Raji (cell line): ENCODE measurements around the gene MESD.

Source experiments
- POLR2A ChIP-seq: IDR thresholded peaks from 2 replicates; pipeline ENCODE4 v1.6.1; 2011; ENCODE audit warnings: low read depth, low read length, control low read depth; ENCODE audit not compliant: insufficient read depth

The MESD gene

DNA sequence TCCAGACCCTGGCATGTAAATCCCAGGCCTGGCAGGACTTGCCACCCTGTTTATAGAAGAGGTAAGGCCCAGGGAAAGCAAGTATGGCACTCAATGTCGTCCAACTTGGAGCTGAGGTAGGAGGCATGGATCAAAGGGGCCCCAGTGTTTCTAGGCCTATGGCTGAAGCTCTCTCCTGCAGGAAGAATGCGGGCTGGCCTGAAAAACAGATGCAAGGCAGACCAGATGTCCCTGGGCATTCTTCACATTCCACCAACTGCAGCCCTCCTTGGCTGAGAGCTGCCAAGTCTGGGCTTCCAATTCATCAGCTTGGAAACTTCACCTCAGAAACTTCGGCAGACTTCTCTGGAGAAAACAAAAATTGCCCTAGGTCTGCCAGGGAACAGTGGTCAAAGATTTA lies 22.2 kb downstream of the MESD start:
- no peak for TF ChIP-seq POLR2A

DNA sequence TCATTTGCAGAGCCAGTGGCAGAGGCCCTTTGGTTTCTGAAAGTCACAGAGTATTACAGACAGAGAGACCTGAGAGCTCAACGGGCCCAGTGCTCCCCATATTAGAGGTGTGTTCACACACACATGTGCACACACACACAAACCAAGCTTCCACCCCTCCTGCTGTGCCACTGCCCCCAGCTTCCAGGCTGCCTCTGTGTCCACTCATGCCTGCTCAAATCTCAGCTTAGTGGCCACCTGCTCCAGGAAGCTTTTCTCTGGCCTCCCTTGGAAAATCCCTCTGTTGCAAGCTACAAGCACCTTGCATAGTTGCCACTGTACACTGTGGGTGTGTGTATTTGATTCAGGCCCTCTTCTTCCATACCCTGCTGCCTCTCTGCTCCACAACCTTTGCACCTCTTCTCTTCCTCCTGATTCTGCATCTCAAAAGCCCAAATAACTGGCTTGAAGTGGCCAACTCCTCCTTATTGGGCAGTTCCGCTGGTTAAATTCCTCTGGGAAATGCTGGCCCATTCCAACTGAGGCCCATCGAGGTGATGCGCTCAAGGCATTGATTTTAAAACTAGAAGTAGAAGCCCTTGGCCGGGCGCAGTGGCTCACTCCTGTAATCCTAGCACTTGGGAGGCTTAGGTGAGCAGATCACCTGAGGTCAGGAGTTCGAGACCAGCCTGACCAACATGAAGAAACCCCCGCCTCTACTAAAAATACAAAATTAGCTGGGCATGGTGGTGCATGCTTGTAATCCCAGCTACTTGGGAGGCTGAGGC lies 23.0 kb downstream of the MESD start:
- no peak for TF ChIP-seq POLR2A

DNA sequence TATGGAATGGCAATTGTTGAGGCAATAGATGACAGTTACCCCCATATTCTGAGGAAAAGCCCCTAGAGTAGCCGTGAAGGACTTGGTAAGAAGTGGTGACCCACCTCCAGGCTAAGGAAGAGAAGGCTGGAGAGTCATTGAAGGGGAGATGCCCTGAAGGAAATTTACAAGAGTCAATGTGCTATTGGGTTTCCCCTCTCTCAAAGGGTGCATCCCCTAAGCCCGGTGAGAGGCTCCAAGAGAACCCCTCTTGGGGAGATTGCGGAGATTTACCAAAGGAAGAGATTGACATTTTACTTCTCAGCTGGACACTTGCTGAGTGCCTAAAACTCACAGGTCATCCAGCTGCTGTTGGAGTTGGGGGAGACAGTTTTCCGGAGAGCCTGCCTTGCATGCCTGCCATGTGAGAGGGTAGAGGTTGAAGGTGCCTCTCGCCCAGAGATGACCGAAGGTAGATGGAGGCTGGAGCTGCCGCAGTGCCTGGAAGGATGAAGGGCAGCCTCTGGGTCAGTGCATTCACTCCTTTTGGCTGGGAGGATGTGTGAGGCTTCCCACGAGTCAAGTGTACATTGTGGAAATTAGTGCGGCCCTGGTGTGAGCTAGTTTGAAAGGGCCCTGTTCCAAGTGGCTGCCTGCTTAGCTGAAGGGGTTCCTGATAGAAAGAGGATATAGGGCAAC lies 30.7 kb downstream of the MESD start:
- TF ChIP-seq POLR2A: no peak

DNA sequence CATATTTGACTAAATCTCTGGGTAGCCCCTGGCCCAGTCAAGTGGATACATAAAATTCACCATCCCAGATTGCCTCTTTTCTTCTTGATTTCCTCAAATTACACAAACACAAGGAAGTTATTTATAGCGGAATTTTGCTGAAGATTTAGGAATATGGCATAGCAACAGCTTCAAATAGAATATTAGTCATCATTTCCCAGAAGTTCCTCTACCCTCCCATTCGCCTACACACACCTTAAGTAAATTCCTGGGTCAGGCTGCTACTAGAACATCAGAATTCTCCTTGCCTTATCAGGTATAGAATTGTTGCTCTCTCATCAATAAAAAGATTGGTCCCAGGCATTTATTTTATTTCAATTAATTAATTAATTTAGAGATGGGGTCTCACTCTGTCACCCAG lies 31.6 kb downstream of the MESD start:
- no peak for TF ChIP-seq POLR2A

DNA sequence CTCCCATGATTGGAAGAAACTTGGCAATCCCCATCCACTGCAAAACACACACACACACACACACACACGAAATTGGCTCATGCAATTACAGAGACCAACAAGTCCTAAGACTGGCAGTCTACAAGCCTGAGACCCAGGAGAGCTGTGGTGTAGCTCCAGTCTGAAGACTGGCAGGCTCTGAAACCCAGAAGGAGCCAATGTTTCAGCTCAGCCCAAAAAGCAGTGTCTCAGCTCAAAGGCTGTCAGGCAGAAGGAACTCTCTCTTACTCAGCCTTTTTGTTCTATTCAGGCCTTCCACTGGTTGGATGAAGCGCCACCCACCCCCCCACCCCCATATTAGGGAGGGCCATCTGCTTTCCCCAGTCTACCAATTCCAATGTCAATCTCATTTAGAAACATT lies 32.1 kb downstream of the MESD start:
- TF ChIP-seq POLR2A: no peak

DNA sequence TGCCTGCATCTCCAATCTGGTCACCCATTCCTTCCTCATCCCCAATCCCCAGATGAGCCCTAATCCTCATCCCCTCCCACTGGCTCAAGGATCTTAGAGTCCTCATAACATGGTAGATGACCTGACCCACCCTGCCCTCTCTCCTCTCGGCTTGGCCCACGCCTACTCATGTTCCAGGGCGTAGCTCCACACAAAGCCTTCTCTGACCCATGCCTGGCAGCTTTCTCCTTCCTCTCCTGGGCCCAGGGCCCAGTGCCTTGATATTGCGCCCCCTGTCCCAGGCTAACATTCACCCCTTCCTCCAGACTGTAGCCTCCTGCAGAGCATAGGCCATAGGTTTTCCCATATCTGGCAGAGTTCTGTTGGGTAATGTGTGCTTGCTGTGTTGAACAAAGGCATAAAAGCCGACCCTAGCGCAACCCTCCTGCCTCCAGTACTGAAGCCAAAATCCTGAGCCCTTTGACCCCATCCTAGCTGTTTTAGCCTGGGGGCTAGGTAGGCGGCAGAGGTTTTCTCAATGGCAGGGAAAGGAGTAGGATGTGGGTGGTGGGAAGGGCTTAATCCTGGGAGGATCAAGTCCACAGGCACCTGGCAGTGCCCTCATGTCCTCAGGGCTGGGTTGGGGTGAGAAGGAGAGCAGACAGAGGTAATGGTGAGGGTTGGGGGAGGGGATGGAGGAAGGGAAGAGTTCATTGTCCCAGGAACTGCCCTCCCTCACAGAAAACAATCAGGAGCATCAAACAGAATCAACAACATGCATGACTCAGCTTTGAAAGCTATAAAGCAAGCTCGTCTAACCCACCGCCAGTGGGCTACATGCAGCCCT lies 35.5 kb downstream of the MESD start:
- TF ChIP-seq POLR2A: no peak

DNA sequence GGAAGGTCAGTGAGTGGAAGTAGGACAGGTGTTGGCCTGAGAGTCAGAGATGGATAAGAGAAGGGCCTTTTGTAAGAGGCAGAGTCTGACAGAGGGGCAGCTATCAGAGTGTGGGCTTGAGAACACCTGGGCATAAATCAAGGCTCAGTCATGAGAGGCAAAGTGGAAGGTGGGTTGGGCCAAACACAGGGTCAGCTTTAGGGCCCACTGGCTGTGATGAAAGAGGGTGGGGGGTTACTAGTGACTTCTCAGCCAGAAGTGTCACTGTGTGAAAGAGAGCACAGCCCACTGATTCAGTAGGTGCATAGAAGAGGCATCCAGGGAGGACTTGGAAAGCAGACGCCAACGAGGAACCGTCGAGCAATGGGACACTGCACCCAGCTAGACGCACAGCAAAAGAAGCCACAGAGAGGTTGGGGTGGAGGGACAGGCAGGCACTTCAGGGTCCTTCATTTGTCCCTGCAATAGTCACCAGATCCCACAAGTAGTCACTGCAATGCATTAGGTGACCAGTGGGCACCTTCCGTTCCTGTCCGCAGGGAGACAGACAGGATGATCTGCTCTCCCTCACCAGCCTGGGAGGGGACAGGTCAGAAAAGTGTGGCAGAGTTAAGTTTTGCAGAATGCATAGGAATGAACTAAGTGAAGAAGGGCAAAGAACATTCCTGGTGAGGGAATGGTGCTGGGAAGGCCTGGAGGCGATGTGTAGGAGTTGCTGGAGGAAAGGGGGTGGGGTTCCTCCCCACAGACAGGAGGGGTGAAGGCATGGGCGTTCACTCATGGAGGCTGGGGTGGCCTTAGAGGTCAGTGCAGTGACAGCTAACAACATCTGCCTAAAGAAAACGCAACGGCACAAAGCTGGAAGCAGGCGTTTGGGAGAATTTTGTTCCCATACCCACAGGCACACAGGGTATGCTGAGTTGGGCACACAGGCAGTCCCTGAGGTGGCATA lies 36.3 kb downstream of the MESD start:
- no peak for TF ChIP-seq POLR2A

DNA sequence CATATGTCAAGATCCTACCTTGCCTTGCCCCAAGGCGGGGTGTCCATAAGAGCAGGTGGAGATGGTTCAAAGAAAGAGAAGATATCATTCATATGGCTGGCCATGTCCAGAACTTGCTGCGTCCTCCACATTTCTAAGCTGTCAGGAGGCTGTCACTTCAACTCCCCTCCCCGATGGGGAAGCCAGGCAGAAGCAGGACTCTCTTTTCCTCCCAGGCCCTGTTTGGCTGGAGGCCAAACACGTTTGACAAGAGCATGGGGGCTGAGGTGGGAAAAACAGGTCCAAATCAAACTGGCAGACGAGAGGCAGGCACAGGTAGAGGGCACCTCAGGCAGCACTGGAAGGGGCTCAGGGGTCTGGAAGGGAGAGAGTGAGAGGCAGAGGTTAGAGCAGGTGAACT lies 37.7 kb downstream of the MESD start:
- TF ChIP-seq POLR2A: no peak

DNA sequence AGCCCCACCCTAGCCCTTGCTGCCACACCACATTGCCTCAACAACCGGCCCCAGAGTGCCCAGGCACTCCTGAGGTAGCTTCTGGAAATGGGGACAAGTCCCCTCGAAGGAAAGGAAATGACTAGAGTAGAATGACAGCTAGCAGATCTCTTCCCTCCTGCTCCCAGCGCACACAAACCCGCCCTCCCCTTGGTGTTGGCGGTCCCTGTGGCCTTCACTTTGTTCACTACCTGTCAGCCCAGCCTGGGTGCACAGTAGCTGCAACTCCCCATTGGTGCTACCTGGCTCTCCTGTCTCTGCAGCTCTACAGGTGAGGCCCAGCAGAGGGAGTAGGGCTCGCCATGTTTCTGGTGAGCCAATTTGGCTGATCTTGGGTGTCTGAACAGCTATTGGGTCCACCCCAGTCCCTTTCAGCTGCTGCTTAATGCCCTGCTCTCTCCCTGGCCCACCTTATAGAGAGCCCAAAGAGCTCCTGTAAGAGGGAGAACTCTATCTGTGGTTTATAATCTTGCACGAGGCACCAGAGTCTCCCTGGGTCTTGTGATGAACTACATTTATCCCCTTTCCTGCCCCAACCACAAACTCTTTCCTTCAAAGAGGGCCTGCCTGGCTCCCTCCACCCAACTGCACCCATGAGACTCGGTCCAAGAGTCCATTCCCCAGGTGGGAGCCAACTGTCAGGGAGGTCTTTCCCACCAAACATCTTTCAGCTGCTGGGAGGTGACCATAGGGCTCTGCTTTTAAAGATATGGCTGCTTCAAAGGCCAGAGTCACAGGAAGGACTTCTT lies 39.1 kb downstream of the MESD start:
- TF ChIP-seq POLR2A: no peak

DNA sequence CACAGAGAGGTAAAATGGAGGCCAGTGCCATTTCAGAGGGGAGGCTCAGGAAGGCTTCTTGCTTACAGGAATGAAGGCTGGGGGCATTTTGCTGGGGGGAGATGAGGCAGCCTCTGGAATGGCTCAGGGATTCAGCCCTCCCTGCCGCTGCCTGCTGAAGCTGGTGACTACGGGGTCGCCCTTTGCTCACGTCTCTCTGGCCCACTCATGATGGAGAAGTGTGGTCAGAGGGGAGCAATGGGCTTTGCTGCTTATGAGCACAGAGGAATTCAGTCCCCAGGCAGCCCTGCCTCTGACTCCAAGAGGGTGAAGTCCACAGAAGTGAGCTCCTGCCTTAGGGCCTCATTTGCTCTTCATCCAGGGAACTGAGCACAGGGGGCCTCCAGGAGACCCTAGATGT lies 39.9 kb downstream of the MESD start:
- no peak for TF ChIP-seq POLR2A

DNA sequence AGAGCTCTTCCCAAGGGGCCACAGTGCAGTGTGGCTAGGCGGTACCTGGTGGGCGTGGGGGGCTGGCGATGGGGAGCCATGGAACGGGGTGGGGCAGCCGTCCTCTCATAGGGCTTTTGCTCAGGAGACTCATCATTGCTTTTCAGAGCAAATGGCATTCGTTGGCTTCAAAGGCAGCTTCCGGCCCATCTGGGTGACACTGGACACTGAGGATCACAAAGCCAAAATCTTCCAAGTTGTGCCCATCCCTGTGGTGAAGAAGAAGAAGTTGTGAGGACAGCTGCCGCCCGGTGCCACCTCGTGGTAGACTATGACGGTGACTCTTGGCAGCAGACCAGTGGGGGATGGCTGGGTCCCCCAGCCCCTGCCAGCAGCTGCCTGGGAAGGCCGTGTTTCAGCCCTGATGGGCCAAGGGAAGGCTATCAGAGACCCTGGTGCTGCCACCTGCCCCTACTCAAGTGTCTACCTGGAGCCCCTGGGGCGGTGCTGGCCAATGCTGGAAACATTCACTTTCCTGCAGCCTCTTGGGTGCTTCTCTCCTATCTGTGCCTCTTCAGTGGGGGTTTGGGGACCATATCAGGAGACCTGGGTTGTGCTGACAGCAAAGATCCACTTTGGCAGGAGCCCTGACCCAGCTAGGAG lies 40.8 kb downstream of the MESD start:
- no peak for TF ChIP-seq POLR2A

DNA sequence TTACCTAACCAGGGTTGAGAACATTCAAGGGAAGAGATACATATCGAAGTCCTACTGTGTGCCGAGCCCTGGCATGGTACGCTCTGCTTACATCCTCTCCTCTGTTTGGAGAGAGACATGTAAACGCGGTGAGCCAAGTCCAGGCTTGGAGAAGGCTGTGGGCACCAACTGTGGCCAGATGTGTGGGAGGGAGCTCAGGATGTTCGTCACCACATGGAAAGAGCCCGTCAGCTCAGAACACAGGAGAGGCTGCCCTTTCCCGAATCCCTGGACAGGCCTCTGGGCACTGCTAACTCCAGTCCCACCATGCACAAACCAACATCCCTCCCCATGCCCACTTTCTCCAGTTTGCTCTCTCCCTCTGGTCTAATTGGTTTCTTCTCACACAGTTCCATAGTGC lies 43.0 kb downstream of the MESD start:
- no peak for TF ChIP-seq POLR2A

DNA sequence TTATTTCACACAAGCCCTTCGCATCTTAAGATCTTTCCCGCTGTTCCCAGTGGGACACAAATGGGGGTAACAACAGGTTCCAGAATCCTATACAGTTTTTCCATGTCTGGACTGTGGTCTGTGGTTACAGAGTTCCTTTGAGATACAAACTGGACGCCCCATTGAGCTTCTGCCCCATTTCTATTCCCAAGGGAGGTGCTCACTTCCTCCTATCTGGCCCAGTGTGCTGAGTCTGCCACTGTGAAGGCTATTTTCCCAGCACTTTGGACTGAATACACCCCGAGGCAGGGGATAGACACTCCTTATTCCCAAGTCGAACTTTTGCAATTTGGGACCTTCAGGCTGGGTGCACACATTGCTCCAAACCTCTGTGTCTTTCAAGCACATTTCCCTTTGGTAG lies 44.0 kb downstream of the MESD start:
- TF ChIP-seq POLR2A: no peak
